ENCODE data around the gene LAYN.

- no peak for TF ChIP-seq CTCF (IDR thresholded peaks at IDR 0.05; ENCODE audit: poor library complexity)
- TF ChIP-seq EZH2phosphoT487 (IDR thresholded peaks at IDR 0.05; ENCODE audit: low read depth, severe bottlenecking, unreplicated experiment), result no peak
- no peak for TF ChIP-seq EZH2 (IDR thresholded peaks at IDR 0.05; ENCODE audit: borderline replicate concordance)
Observed at GRCh38 chr11:111605681-111606080, 65.2 kb downstream of the LAYN start.
